Right kidney (tissue), 1 donor: ENCODE data around the gene CNTD1.

Source experiments
- DNase-seq: peaks from one replicate; pipeline ENCODE4 v3.0.0-alpha.2; 2016

Gene CNTD1

GRCh38 chr17:42779304-42779935 is 19.2 kb upstream of the CNTD1 start:
- no peak for DNase-seq

- peak; percentile 77 for DNase-seq
These were observed 18.5 kb upstream of the CNTD1 start, which contains the start of gene WNK4 for GRCh38 chr17:42779936-42780850. TSS of gene WNK4 (plus strand) at chr17:42780610. CDS start at chr17:42780699, 89 bp downstream.

GRCh38 chr17:42780851-42781638 is 17.6 kb upstream of the CNTD1 start:
- no peak for DNase-seq

GRCh38 chr17:42781639-42782165 is 17.0 kb upstream of the CNTD1 start:
- no peak for DNase-seq

GRCh38 chr17:42782166-42783061 is 16.2 kb upstream of the CNTD1 start:
- no peak for DNase-seq

GRCh38 chr17:42783062-42783790 is 15.4 kb upstream of the CNTD1 start:
- no peak for DNase-seq

- DNase-seq: no peak
These were observed 14.9 kb upstream of the CNTD1 start for GRCh38 chr17:42783791-42784138.

- no peak for DNase-seq
These were observed 14.3 kb upstream of the CNTD1 start for GRCh38 chr17:42784409-42784808.

- DNase-seq: no peak
These were observed 13.7 kb upstream of the CNTD1 start for GRCh38 chr17:42784811-42785592.

- DNase-seq: no peak
These were observed 11.4 kb upstream of the CNTD1 start for GRCh38 chr17:42787266-42787665.

- no peak for DNase-seq
These were observed 6.7 kb upstream of the CNTD1 start for GRCh38 chr17:42791948-42792347.

- DNase-seq: no peak
These were observed 6.1 kb upstream of the CNTD1 start for GRCh38 chr17:42792545-42792944.

- no peak for DNase-seq
These were observed 3.6 kb upstream of the CNTD1 start for GRCh38 chr17:42795061-42795460.

- DNase-seq: no peak
These were observed 3.2 kb upstream of the CNTD1 start for GRCh38 chr17:42795465-42795864.

- no peak for DNase-seq
These were observed 2.4 kb upstream of the CNTD1 start for GRCh38 chr17:42796066-42796758.

GRCh38 chr17:42797067-42798007 is 1.3 kb upstream of the CNTD1 start:
- peak; percentile 56 for DNase-seq

GRCh38 chr17:42798011-42798382 is 664 bp upstream of the CNTD1 start:
- DNase-seq: no peak
